ENCODE measurements around the gene BACH2. TPM values are rescaled to one million over a fixed set of nuclear protein-coding genes. Genes with fewer than 3 reads are reported as not detected.
A peak's percentile ranks its signal among the peaks of the same experiment; 100 is the strongest.

BACH2 gene
- total and polyA plus RNA-seq, 9 of the 15 experiments (the other 6 are each of a cell fraction or from before 2014, with no cell fraction given), result 0.06 to 3.1 (median 0.59) TPM

GRCh38 chr6:90195094-90195829, 101.4 kb downstream of the BACH2 start (continued):
- TF ChIP-seq TAF15 (IDR thresholded peaks at IDR 0.05; ENCODE audit: low read depth, low read length) (no peak), CLOCK (CRISPR knock-in tag; IDR thresholded peaks at IDR 0.05; ENCODE audit: borderline replicate concordance) (no peak), SRF (CRISPR knock-in tag; IDR thresholded peaks at IDR 0.05) (no peak), ERF (CRISPR knock-in tag; IDR thresholded peaks at IDR 0.05) (no peak), DACH1 (IDR thresholded peaks at IDR 0.05; ENCODE audit: partially characterized antibody) (peak; percentile 7), RBM17 (IDR thresholded peaks at IDR 0.05; ENCODE audit: borderline replicate concordance, low read depth, low read length) (no peak), CHD1 (IDR thresholded peaks at IDR 0.05; ENCODE audit: low read length) (no peak), ZNF609 (CRISPR knock-in tag; IDR thresholded peaks at IDR 0.05; ENCODE audit: borderline replicate concordance) (no peak), ZNF217 (CRISPR knock-in tag; IDR thresholded peaks at IDR 0.05) (no peak), PTRF (tag; IDR thresholded peaks at IDR 0.05) (no peak), NFE2 (IDR thresholded peaks at IDR 0.05; ENCODE audit: low read depth) (0 out of 2 replicates have a peak, but pooled peaks have one; percentile 38), PKNOX1 (IDR thresholded peaks at IDR 0.05) (peak; percentile 64), XRCC3 (IDR thresholded peaks at IDR 0.05) (no peak), TCF15 (CRISPR knock-in tag; IDR thresholded peaks at IDR 0.05) (no peak), ZNF282 (CRISPR knock-in tag; IDR thresholded peaks at IDR 0.05) (no peak), STAT6 (CRISPR knock-in tag; IDR thresholded peaks at IDR 0.05) (no peak)

All from K562 (cell line).